WTC11 (cell line): ENCODE data around the gene CATSPERZ. TPM values are rescaled to one million over a fixed set of nuclear protein-coding genes. Genes with fewer than 3 reads are reported as not detected.

ENCODE experiments used
- ATF3 ChIP-seq: sonication (generic); formaldehyde crosslinking; conservative IDR thresholded peaks from 2 replicates; pipeline ENCODE4 v1.8.1; 2022; ENCODE audit warnings: mild to moderate bottlenecking, missing genetic modification reagents
- CDX4 ChIP-seq: fragments of 250-450 bp; sonication (Bioruptor Pico); IDR thresholded peaks from 2 replicates; pipeline ENCODE4 v1.9.0; 2021; ENCODE audit warnings: moderate library complexity, mild to moderate bottlenecking, inconsistent platforms, borderline replicate concordance
- CREM ChIP-seq: sonication (generic); formaldehyde crosslinking; IDR thresholded peaks from 2 replicates; pipeline ENCODE4 v1.8.1; 2022; ENCODE audit warnings: mild to moderate bottlenecking, missing genetic modification reagents, moderate library complexity
- E2F4 ChIP-seq: sonication (generic); formaldehyde crosslinking; IDR thresholded peaks from 2 replicates; pipeline ENCODE4 v1.8.1; 2022; ENCODE audit warnings: low read depth, mild to moderate bottlenecking, moderate library complexity, missing genetic modification reagents, borderline replicate concordance
- ERG ChIP-seq: fragments of 250-450 bp; sonication (Bioruptor Pico); IDR thresholded peaks from 2 replicates; pipeline ENCODE4 v1.8.0; 2021; ENCODE audit warnings: mild to moderate bottlenecking
- JUN ChIP-seq: sonication (generic); formaldehyde crosslinking; IDR thresholded peaks from 2 replicates; pipeline ENCODE4 v1.8.0; 2023; ENCODE audit warnings: mild to moderate bottlenecking, missing genetic modification reagents
- MAX ChIP-seq: sonication (generic); formaldehyde crosslinking; IDR thresholded peaks from 2 replicates; pipeline ENCODE4 v1.8.0; 2022; ENCODE audit warnings: mild to moderate bottlenecking, missing genetic modification reagents
- NR3C1 ChIP-seq: sonication (generic); formaldehyde crosslinking; conservative IDR thresholded peaks from 2 replicates; pipeline ENCODE4 v1.8.1; 2023; ENCODE audit warnings: low read depth, mild to moderate bottlenecking, missing genetic modification reagents
- PRDM15 ChIP-seq: sonication (generic); formaldehyde crosslinking; IDR thresholded peaks from 2 replicates; pipeline ENCODE4 v1.8.0; 2022; ENCODE audit warnings: missing genetic modification reagents
- PRRX2 ChIP-seq: fragments of 250-450 bp; sonication (Bioruptor Pico); IDR thresholded peaks from 2 replicates; pipeline ENCODE4 v1.8.0; 2021; ENCODE audit warnings: mild to moderate bottlenecking
- STAT6 ChIP-seq: sonication (generic); formaldehyde crosslinking; conservative IDR thresholded peaks from 2 replicates; pipeline ENCODE4 v1.8.1; 2023; ENCODE audit warnings: mild to moderate bottlenecking, low read depth, missing genetic modification reagents, moderate library complexity
- TCF7 ChIP-seq: sonication (generic); formaldehyde crosslinking; IDR thresholded peaks from 2 replicates; pipeline ENCODE4 v1.8.0; 2022; ENCODE audit warnings: mild to moderate bottlenecking, low read depth, missing genetic modification reagents, moderate library complexity
- TEAD1 ChIP-seq: sonication (generic); formaldehyde crosslinking; IDR thresholded peaks from 2 replicates; pipeline ENCODE4 v1.8.0; 2022; ENCODE audit warnings: mild to moderate bottlenecking, missing genetic modification reagents
- USF1 ChIP-seq: sonication (generic); formaldehyde crosslinking; IDR thresholded peaks from 2 replicates; pipeline ENCODE4 v1.8.0; 2022; ENCODE audit warnings: mild to moderate bottlenecking, missing genetic modification reagents
- ZNF138 ChIP-seq: sonication (generic); formaldehyde crosslinking; conservative IDR thresholded peaks from 2 replicates; pipeline ENCODE4 v1.8.1; 2022; ENCODE audit warnings: mild to moderate bottlenecking, moderate library complexity, missing genetic modification reagents
- ZNF263 ChIP-seq: sonication (generic); formaldehyde crosslinking; IDR thresholded peaks from 2 replicates; pipeline ENCODE4 v1.8.1; 2022; ENCODE audit warnings: low read depth, mild to moderate bottlenecking, moderate library complexity, missing genetic modification reagents
- ZNF396 ChIP-seq: fragments of 250-450 bp; sonication (Bioruptor Pico); IDR thresholded peaks from 2 replicates; pipeline ENCODE4 v1.8.0; 2021; ENCODE audit warnings: mild to moderate bottlenecking, moderate library complexity, borderline replicate concordance
- ZNF416 ChIP-seq: fragments of 250-450 bp; sonication (Bioruptor Pico); IDR thresholded peaks from 2 replicates; pipeline ENCODE4 v1.9.0; 2021; ENCODE audit warnings: mild to moderate bottlenecking, inconsistent platforms
- ZNF423 ChIP-seq: fragments of 250-450 bp; sonication (Bioruptor Pico); IDR thresholded peaks from 2 replicates; pipeline ENCODE4 v2.1.2; 2022; ENCODE audit warnings: mild to moderate bottlenecking, moderate library complexity
- ZNF425 ChIP-seq: fragments of 250-450 bp; sonication (Bioruptor Pico); conservative IDR thresholded peaks from 2 replicates; pipeline ENCODE4 v1.9.0; 2021; ENCODE audit warnings: mild to moderate bottlenecking
- ZSCAN18 ChIP-seq: fragments of 250-450 bp; sonication (Bioruptor Pico); IDR thresholded peaks from 2 replicates; pipeline ENCODE4 v2.1.2; 2022; ENCODE audit warnings: mild to moderate bottlenecking, moderate library complexity
- total RNA-seq: library from RNA; stranded (reverse); gene quantifications from 3 replicates; pipeline ENCODE4 v1.2.3, GENCODE V29; 2021

Gene CATSPERZ
- total RNA-seq, 1 experiment from 2014 or later, result 2.5 TPM

GRCh38 chr11:64304316-64305072 is 4.3 kb downstream of the CATSPERZ start (continued):
- TF ChIP-seq STAT6 (no peak), NR3C1 (no peak), JUN (CRISPR knock-in tag) (no peak), CDX4 (CRISPR knock-in tag) (no peak), ERG (CRISPR knock-in tag) (no peak), ZNF138 (CRISPR knock-in tag) (no peak), TCF7 (no peak), PRRX2 (CRISPR knock-in tag) (no peak), ZNF416 (CRISPR knock-in tag) (no peak), ATF3 (CRISPR knock-in tag) (no peak), PRDM15 (CRISPR knock-in tag) (no peak), CREM (CRISPR knock-in tag) (no peak), ZNF396 (CRISPR knock-in tag) (no peak), ZNF263 (CRISPR knock-in tag) (no peak), ZNF425 (CRISPR knock-in tag) (no peak), ZSCAN18 (no peak), USF1 (CRISPR knock-in tag) (peak; percentile 49; the same call in 1 of the 2 replicates), TEAD1 (peak; percentile 52; the same call in 1 of the 2 replicates), E2F4 (CRISPR knock-in tag) (no peak), ZNF423 (no peak), MAX (peak; percentile 80)
